GM12878 (cell line): ENCODE results near the gene PDSS2.

Experiments used
- BCL3 ChIP-seq: IDR thresholded peaks from 2 replicates; pipeline ENCODE4 v1.6.1; 2011; ENCODE audit warnings: borderline replicate concordance, low read depth, mild to moderate bottlenecking, moderate library complexity, low read length; ENCODE audit not compliant: insufficient read depth, poor library complexity, severe bottlenecking
- CHD2 ChIP-seq: IDR thresholded peaks from 2 replicates; pipeline ENCODE4 v1.6.1; 2011; ENCODE audit warnings: low read depth, low read length, improper control_type of control experiment, borderline replicate concordance
- EZH2 ChIP-seq: IDR thresholded peaks from 2 replicates; pipeline ENCODE4 v1.6.1; 2012; ENCODE audit warnings: low read depth, mild to moderate bottlenecking, control low read depth, inconsistent platforms, low read length, borderline replicate concordance; ENCODE audit not compliant: control insufficient read depth
- GABPA ChIP-seq: IDR thresholded peaks from 2 replicates; pipeline ENCODE4 v1.6.1; 2014; ENCODE audit warnings: antibody characterized with exemption, low read depth, mild to moderate bottlenecking, inconsistent platforms
- IRF3 ChIP-seq: fragments of 450-650 bp; IDR thresholded peaks from 2 replicates; pipeline ENCODE4 v1.6.1; 2014; ENCODE audit warnings: mild to moderate bottlenecking
- POLR2AphosphoS2 ChIP-seq: IDR thresholded peaks from 2 replicates; pipeline ENCODE4 v1.6.1; 2011; ENCODE audit warnings: low read depth, mild to moderate bottlenecking, low read length, improper control_type of control experiment, moderate library complexity
- TCF12 ChIP-seq: IDR thresholded peaks from 2 replicates; pipeline ENCODE4 v1.6.1; 2011; ENCODE audit warnings: low read depth, mild to moderate bottlenecking, low read length
- ZBTB11 ChIP-seq: fragments of 450-650 bp; formaldehyde crosslinking; IDR thresholded peaks from 2 replicates; pipeline ENCODE4 v1.5.0; 2022; ENCODE audit warnings: mild to moderate bottlenecking, missing genetic modification characterization
- ZNF217 ChIP-seq: fragments of 450-650 bp; IDR thresholded peaks from 2 replicates; pipeline ENCODE4 v1.6.1; 2017; ENCODE audit warnings: antibody characterized with exemption, mild to moderate bottlenecking
- TF ChIP-seq, protein P1 (sequence below), 3 experiments: IDR thresholded peaks in 2 of 3; conservative IDR thresholded peaks in 1 of 3; 2 replicates each; pipeline ENCODE4 v1.5.1; 2011; ENCODE audit warnings: low read depth in 3 of 3, low read length in 3 of 3, mild to moderate bottlenecking in 3 of 3, control low read depth in 2 of 3, moderate library complexity in 2 of 3, inconsistent platforms in 1 of 3, mixed read lengths in 1 of 3; ENCODE audit not compliant: control insufficient read depth in 2 of 3, insufficient read depth in 1 of 3; ENCODE audit errors: extremely low read depth in 1 of 3

GRCh38 chr6:107390685-107391435 is 68.5 kb downstream of the PDSS2 start:
- TF ChIP-seq EZH2 (no peak), TCF12 (no peak), BCL3 (no peak), GABPA (no peak), IRF3 (no peak), CHD2 (no peak), ZBTB11 (CRISPR knock-in tag) (no peak), POLR2AphosphoS2 (no peak), ZNF217 (no peak)
- TF ChIP-seq, protein P1, sequence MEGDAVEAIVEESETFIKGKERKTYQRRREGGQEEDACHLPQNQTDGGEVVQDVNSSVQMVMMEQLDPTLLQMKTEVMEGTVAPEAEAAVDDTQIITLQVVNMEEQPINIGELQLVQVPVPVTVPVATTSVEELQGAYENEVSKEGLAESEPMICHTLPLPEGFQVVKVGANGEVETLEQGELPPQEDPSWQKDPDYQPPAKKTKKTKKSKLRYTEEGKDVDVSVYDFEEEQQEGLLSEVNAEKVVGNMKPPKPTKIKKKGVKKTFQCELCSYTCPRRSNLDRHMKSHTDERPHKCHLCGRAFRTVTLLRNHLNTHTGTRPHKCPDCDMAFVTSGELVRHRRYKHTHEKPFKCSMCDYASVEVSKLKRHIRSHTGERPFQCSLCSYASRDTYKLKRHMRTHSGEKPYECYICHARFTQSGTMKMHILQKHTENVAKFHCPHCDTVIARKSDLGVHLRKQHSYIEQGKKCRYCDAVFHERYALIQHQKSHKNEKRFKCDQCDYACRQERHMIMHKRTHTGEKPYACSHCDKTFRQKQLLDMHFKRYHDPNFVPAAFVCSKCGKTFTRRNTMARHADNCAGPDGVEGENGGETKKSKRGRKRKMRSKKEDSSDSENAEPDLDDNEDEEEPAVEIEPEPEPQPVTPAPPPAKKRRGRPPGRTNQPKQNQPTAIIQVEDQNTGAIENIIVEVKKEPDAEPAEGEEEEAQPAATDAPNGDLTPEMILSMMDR (IDR thresholded peaks at IDR 0.05 in 2 of 3, conservative IDR thresholded peaks at IDR 0.05 in 1 of 3; ENCODE audit: control insufficient read depth in 2 of 3, extremely low read depth in 1 of 3, insufficient read depth in 1 of 3, low read depth in 3 of 3, low read length in 3 of 3), result no peak
